Activated CD8-positive, alpha-beta T cell treated with anti-CD3 and anti-CD28 coated beads for 36 hours (primary cell): Measurements from ENCODE around the gene SASS6. TPM values are rescaled to one million over a fixed set of nuclear protein-coding genes. Genes with fewer than 3 reads are reported as not detected.

ENCODE experiments used
- ATAC-seq: fragments of 200-7000 bp; cut with Tn5 transposase; one replicate; pipeline ENCODE4 v1.10.0; 2021; ENCODE audit warnings: mild to moderate bottlenecking, moderate library complexity
- CTCF ChIA-PET: fragments of 350-600 bp; sonication (Branson Sonifier 250); formaldehyde crosslinking; loops from one replicate; lab custom pipeline; 2021; ENCODE audit warnings: antibody characterized with exemption; lab: Charles Lee
- POLR2A ChIA-PET: fragments of 350-600 bp; sonication (Branson Sonifier 250); formaldehyde crosslinking; loops from one replicate; lab custom pipeline; 2021; ENCODE audit warnings: antibody characterized with exemption; lab: Charles Lee
- DNase-seq: peaks from one replicate; pipeline ENCODE4 v3.0.0-alpha.2; 2020
- H3K27ac Mint-ChIP-seq: one replicate; pipeline ENCODE4 v1.8.0; 2021; ENCODE audit warnings: mild to moderate bottlenecking, mixed read lengths
- H3K27me3 Mint-ChIP-seq: one replicate; pipeline ENCODE4 v1.8.0; 2021; ENCODE audit warnings: mixed read lengths
- H3K36me3 Mint-ChIP-seq: one replicate; pipeline ENCODE4 v1.8.0; 2021; ENCODE audit warnings: low read depth, mixed read lengths
- H3K4me1 Mint-ChIP-seq: one replicate; pipeline ENCODE4 v1.8.0; 2021; ENCODE audit warnings: low read depth, mixed read lengths
- H3K4me3 Mint-ChIP-seq: one replicate; pipeline ENCODE4 v1.8.0; 2021; ENCODE audit warnings: mild to moderate bottlenecking, moderate library complexity, mixed read lengths
- H3K9me3 Mint-ChIP-seq: one replicate; pipeline ENCODE4 v1.8.0; 2021; ENCODE audit warnings: mixed read lengths
- intact Hi-C: fragments of 100-400 bp; cut with micrococcal nuclease; formaldehyde crosslinking; loops from one replicate; pipeline ENCODE4 v1.10.0; 2022
- total RNA-seq, 2 experiments: library from RNA; stranded (reverse); gene quantifications; one replicate each; pipeline ENCODE4 v1.2.3, GENCODE V29; 2021
- TF ChIP-seq, protein P1 (sequence below): fragments of 200-600 bp; IDR thresholded peaks from one replicate; pipeline ENCODE4 v1.8.0; 2022; ENCODE audit warnings: antibody characterized with exemption, mild to moderate bottlenecking

The SASS6 gene
- total RNA-seq, 2 experiments from 2014 or later = 12.9 to 13.6 TPM

GRCh38 chr1:100137602-100138001, 4.9 kb upstream of the SASS6 start:
- ChIA-PET POLR2A (interaction anchor here (0.7 kb wide), 1 partner anchor 55 kb away, joined by 4 read pairs; no protein-coding TSS in a partner anchor), CTCF (no interaction called here)
- DNase-seq = no peak
- no peak overlapping the region for H3K4me3 Mint-ChIP-seq
- peaks cover 25% of the 10 kb centered on the region for H3K36me3 Mint-ChIP-seq
- TF ChIP-seq, protein P1, sequence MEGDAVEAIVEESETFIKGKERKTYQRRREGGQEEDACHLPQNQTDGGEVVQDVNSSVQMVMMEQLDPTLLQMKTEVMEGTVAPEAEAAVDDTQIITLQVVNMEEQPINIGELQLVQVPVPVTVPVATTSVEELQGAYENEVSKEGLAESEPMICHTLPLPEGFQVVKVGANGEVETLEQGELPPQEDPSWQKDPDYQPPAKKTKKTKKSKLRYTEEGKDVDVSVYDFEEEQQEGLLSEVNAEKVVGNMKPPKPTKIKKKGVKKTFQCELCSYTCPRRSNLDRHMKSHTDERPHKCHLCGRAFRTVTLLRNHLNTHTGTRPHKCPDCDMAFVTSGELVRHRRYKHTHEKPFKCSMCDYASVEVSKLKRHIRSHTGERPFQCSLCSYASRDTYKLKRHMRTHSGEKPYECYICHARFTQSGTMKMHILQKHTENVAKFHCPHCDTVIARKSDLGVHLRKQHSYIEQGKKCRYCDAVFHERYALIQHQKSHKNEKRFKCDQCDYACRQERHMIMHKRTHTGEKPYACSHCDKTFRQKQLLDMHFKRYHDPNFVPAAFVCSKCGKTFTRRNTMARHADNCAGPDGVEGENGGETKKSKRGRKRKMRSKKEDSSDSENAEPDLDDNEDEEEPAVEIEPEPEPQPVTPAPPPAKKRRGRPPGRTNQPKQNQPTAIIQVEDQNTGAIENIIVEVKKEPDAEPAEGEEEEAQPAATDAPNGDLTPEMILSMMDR = no peak
- H3K27ac Mint-ChIP-seq = no peak overlapping the region
- peaks cover 15% of the 10 kb centered on the region for H3K4me1 Mint-ChIP-seq
- no peaks in the 10 kb centered on the region for H3K27me3 Mint-ChIP-seq
- intact Hi-C loops = loop anchor here (10.0 kb wide), 2 partner anchors 217 to 333 kb away; partner anchors contain the start of gene CDC14A
- H3K9me3 Mint-ChIP-seq = no peaks in the 10 kb centered on the region
- ATAC-seq = no peak

DNA sequence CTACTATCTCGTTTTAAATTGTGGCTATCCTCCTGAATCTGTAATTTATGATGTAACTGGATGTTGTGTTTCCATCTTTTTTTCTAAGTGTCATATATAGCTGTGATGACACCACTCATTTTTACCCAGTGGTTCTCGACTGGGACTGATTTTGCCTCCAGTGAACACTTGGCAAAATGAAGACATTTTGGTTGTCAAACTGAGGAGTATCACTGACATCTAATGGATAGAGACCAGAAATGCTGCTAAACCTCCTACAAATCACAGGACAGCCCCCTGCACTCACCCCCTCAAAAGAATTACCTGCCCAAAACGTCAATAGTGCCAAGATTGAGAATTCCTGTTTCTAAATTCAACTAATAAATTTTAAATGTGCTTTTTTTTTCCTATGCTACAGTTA, 2.1 kb upstream of the SASS6 start:
- TF ChIP-seq, protein P1 = no peak
- CTCF ChIA-PET = no interaction called here
- peaks cover 33% of the 10 kb centered on the region for H3K4me1 Mint-ChIP-seq
- POLR2A ChIA-PET = no interaction called here
- H3K4me3 Mint-ChIP-seq = peak overlapping the region; percentile 7
- intact Hi-C loops = loop anchor here (5.0 to 10.0 kb wide), 4 partner anchors 98 to 330 kb away; partner anchors contain the start of gene CDC14A
- H3K36me3 Mint-ChIP-seq = peaks cover 22% of the 10 kb centered on the region
- DNase-seq (no peak), ATAC-seq (no peak)
- no peaks in the 10 kb centered on the region for H3K27me3 Mint-ChIP-seq
- H3K9me3 Mint-ChIP-seq = no peaks in the 10 kb centered on the region
- H3K27ac Mint-ChIP-seq = no peak overlapping the region

- CTCF ChIA-PET = no interaction called here
- H3K4me3 Mint-ChIP-seq = peak overlapping the region; percentile 89
- POLR2A ChIA-PET = no interaction called here
- H3K9me3 Mint-ChIP-seq = no peaks in the 10 kb centered on the region
- peak overlapping the region; percentile 96 for H3K27ac Mint-ChIP-seq
- ATAC-seq (no peak), DNase-seq (no peak)
- no peaks in the 10 kb centered on the region for H3K27me3 Mint-ChIP-seq
- intact Hi-C loops = loop anchor here (5.0 to 10.0 kb wide), 4 partner anchors 94 to 327 kb away; partner anchors contain the start of gene CDC14A
- TF ChIP-seq, protein P1 = no peak
- H3K36me3 Mint-ChIP-seq = peaks cover 13% of the 10 kb centered on the region
- H3K4me1 Mint-ChIP-seq = peaks cover 37% of the 10 kb centered on the region
These were observed 1.1 kb downstream of the SASS6 start for GRCh38 chr1:100131623-100132022.

DNA sequence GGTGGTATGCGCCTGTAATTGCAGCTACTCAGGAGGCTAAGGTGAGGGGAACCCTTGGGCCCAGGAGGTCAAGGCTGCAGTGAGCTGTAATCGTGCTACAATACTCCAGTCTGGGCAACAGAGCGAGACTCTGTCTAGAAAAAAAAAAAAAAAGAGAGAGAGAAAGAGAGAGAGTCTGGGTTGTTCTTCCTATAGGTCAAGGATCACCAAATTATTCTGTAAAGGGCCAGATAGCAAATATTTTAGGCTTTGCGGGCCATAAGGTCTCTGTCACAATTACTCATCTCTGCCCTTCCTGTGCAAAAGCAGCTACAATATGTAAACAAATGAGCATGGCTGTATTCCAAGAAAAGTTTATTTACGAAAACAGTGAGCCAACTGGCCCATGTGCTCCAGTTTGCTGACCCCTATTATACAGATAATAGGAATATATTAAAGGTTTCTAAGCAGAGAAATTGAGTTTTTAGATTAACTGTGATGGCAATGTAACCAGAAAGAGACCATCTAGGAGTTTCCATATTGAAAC, 2.1 kb downstream of the SASS6 start:
- TF ChIP-seq, protein P1 = no peak
- H3K4me3 Mint-ChIP-seq = no peak overlapping the region
- H3K27ac Mint-ChIP-seq = no peak overlapping the region
- ChIA-PET CTCF (no interaction called here), POLR2A (interaction anchor here (0.6 kb wide), 1 partner anchor 84 kb away, joined by 3 read pairs; no protein-coding TSS in a partner anchor)
- H3K9me3 Mint-ChIP-seq = no peaks in the 10 kb centered on the region
- peaks cover 18% of the 10 kb centered on the region for H3K36me3 Mint-ChIP-seq
- DNase-seq (no peak), ATAC-seq (no peak)
- no peaks in the 10 kb centered on the region for H3K27me3 Mint-ChIP-seq
- intact Hi-C loops = loop anchor here (5.0 to 10.0 kb wide), 4 partner anchors 93 to 326 kb away; partner anchors contain the start of gene CDC14A
- peaks cover 36% of the 10 kb centered on the region for H3K4me1 Mint-ChIP-seq

DNA sequence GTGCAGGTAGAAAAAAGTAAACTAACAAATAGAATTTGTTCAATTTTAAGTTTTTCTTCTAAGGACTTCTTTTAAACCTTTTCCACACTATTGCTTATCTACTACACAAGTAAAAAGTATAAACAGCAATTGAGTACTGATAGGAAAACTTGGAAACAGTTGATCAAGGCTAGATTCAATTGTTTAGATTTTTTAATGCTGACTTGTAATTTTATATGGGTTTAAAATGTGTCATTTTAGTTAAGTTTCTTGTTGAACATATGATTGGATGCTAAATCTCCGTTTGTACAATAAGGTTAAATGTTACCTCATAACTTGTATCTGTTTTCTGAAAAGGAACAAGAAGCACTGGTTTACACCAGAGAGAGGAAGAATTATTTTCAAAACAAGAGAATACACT, 5.5 kb downstream of the SASS6 start:
- POLR2A ChIA-PET = no interaction called here
- TF ChIP-seq, protein P1 = no peak

More for the DNA sequence above, 5.5 kb downstream of the SASS6 start:
- no peaks in the 10 kb centered on the region for H3K9me3 Mint-ChIP-seq
- peaks cover 11% of the 10 kb centered on the region for H3K36me3 Mint-ChIP-seq
- no peak overlapping the region for H3K4me3 Mint-ChIP-seq
- CTCF ChIA-PET = no interaction called here
- peaks cover 24% of the 10 kb centered on the region for H3K4me1 Mint-ChIP-seq
- no peaks in the 10 kb centered on the region for H3K27me3 Mint-ChIP-seq
- DNase-seq (no peak), ATAC-seq (no peak)
- intact Hi-C loops = no loop called here
- H3K27ac Mint-ChIP-seq = no peak overlapping the region
